Tibial artery (tissue), 4 donors: ENCODE results near the gene SLC25A21.
"Not testable (repeated sequence)": the region's sequence is repeated elsewhere in the genome, so short reads cannot be mapped to it uniquely, and the experiment has no call there.

Experiments used
- DNase-seq, 2 donors: peaks; one replicate each; pipeline ENCODE4 v3.0.0-alpha.2; 2019
- H3K27ac ChIP-seq, 2 donors: fragments of 200-600 bp; sonication (generic) in 1 of 2; 1 replicate in 1 of 2; 2 replicates in 1 of 2; pipeline ENCODE4 v1.5.1; 2018 to 2019; ENCODE audit warnings: mild to moderate bottlenecking in 1 of 2
- H3K27me3 ChIP-seq, 2 donors: fragments of 200-600 bp; sonication (generic) in 1 of 2; one replicate each; pipeline versions ENCODE4 v1.5.1 to v1.6.0; 2016 to 2019
- H3K36me3 ChIP-seq, 3 donors: fragments of 200-600 bp; sonication (generic) in 2 of 3; one replicate each; pipeline ENCODE4 v1.5.1; 2016 to 2019; ENCODE audit warnings: mild to moderate bottlenecking in 2 of 3
- H3K4me1 ChIP-seq, 4 donors: fragments of 200-600 bp; sonication (generic) in 2 of 4; 1 replicate in 3 of 4; 2 replicates in 1 of 4; pipeline ENCODE4 v1.5.1; 2016 to 2019
- H3K4me3 ChIP-seq, 2 donors: fragments of 200-600 bp; sonication (generic) in 1 of 2; 1 replicate in 1 of 2; 2 replicates in 1 of 2; pipeline ENCODE4 v1.5.1; 2018 to 2019; ENCODE audit warnings: mild to moderate bottlenecking in 2 of 2
- H3K9me3 ChIP-seq, 3 donors: fragments of 200-600 bp; sonication (generic) in 1 of 3; one replicate each; pipeline ENCODE4 v1.5.1; 2016 to 2019
- CTCF ChIP-seq, 2 experiments: fragments of 200-600 bp in 1 of 2; fragments of 450-650 bp in 1 of 2; IDR thresholded peaks; one replicate each; pipeline ENCODE4 v1.5.1; 2017 to 2019; ENCODE audit warnings: antibody characterized with exemption in 2 of 2, mild to moderate bottlenecking in 1 of 2, moderate library complexity in 1 of 2
- intact Hi-C: fragments of 100-400 bp; cut with DNase I; formaldehyde crosslinking; loops from one replicate; pipeline ENCODE4 v1.15.0; 2023; ENCODE audit warnings: low total_unique reads

SLC25A21 gene

GRCh38 chr14:37167151-37168047 lies 5.0 kb downstream of the SLC25A21 start:
- Histone ChIP-seq H3K36me3 (no peaks in the 10 kb centered on the region), H3K27ac (no peak overlapping the region), H3K9me3 (no peaks in the 10 kb centered on the region), H3K4me3 (no peak overlapping the region), H3K27me3 (no peaks in the 10 kb centered on the region), H3K4me1 (peaks cover 0 to 4% (median 0%) of the 10 kb centered on the region in 4 donors)
- TF ChIP-seq CTCF (IDR thresholded peaks at IDR 0.05), result no peak
- no peak for DNase-seq
- intact Hi-C loops, result no loop called here

- no peaks in the 10 kb centered on the region for H3K27me3 ChIP-seq
- no peak for DNase-seq
- H3K4me3 ChIP-seq, result no peak overlapping the region
- no peaks in the 10 kb centered on the region for H3K4me1 ChIP-seq
- no peaks in the 10 kb centered on the region for H3K9me3 ChIP-seq
- no peak for TF ChIP-seq CTCF (IDR thresholded peaks at IDR 0.05)
- H3K27ac ChIP-seq, result no peak overlapping the region
- intact Hi-C loops, result no loop called here
- H3K36me3 ChIP-seq, result no peaks in the 10 kb centered on the region
Measured at GRCh38 chr14:37165794-37166193, 6.6 kb downstream of the SLC25A21 start.

- H3K4me3 ChIP-seq, H3K27ac ChIP-seq, H3K36me3 ChIP-seq, H3K27me3 ChIP-seq, H3K9me3 ChIP-seq, H3K4me1 ChIP-seq, intact Hi-C loops, DNase-seq: not testable (repeated sequence)
Measured at GRCh38 chr14:37162307-37162706, 10.1 kb downstream of the SLC25A21 start.

GRCh38 chr14:37157987-37158386 lies 14.4 kb downstream of the SLC25A21 start:
- peaks cover 0 to 7% of the 10 kb centered on the region in 2 donors for H3K27me3 ChIP-seq
- no peak for DNase-seq
- TF ChIP-seq CTCF (IDR thresholded peaks at IDR 0.05), result no peak
- no peaks in the 10 kb centered on the region for H3K36me3 ChIP-seq
- intact Hi-C loops, result no loop called here
- no peak overlapping the region for H3K4me3 ChIP-seq
- peaks cover 0 to 14% (median 0%) of the 10 kb centered on the region in 3 donors for H3K9me3 ChIP-seq
- H3K4me1 ChIP-seq, result no peaks in the 10 kb centered on the region
- no peak overlapping the region for H3K27ac ChIP-seq

- H3K27me3 ChIP-seq, result peaks cover 0 to 7% of the 10 kb centered on the region in 2 donors
- TF ChIP-seq CTCF (IDR thresholded peaks at IDR 0.05), result no peak
- intact Hi-C loops, result no loop called here
- no peak overlapping the region for H3K27ac ChIP-seq
- H3K4me3 ChIP-seq, result no peak overlapping the region
- no peak for DNase-seq
- H3K9me3 ChIP-seq, result peaks cover 0 to 14% (median 0%) of the 10 kb centered on the region in 3 donors
- H3K4me1 ChIP-seq, result no peaks in the 10 kb centered on the region
- H3K36me3 ChIP-seq, result no peaks in the 10 kb centered on the region
Measured at GRCh38 chr14:37153483-37153882, 18.9 kb downstream of the SLC25A21 start.

GRCh38 chr14:37153005-37153404 lies 19.4 kb downstream of the SLC25A21 start:
- no peak overlapping the region for H3K4me3 ChIP-seq
- H3K36me3 ChIP-seq, result no peaks in the 10 kb centered on the region
- TF ChIP-seq CTCF (IDR thresholded peaks at IDR 0.05), result no peak
- H3K27ac ChIP-seq, result no peak overlapping the region
- DNase-seq, result no peak
- H3K9me3 ChIP-seq, result peaks cover 0 to 14% (median 0%) of the 10 kb centered on the region in 3 donors
- H3K4me1 ChIP-seq, result no peaks in the 10 kb centered on the region
- intact Hi-C loops, result no loop called here
- H3K27me3 ChIP-seq, result peaks cover 0 to 7% of the 10 kb centered on the region in 2 donors
